ENCODE measurements around the gene SLC35F5.

The SLC35F5 gene

GRCh38 chr2:113757138-113757657 is 756 bp upstream of the SLC35F5 start:
- TF ChIP-seq CTCF (IDR thresholded peaks at IDR 0.05; ENCODE audit: low read depth, low read length): no peak
- peak overlapping the region; percentile 92 to 99 for H3K4me3 ChIP-seq (replicated peaks in 1 of 2; ENCODE audit: low read depth in 2 of 2, low read length in 2 of 2)
- no peak for DNase-seq (ENCODE audit: low read depth in 2 of 2)

DNA sequence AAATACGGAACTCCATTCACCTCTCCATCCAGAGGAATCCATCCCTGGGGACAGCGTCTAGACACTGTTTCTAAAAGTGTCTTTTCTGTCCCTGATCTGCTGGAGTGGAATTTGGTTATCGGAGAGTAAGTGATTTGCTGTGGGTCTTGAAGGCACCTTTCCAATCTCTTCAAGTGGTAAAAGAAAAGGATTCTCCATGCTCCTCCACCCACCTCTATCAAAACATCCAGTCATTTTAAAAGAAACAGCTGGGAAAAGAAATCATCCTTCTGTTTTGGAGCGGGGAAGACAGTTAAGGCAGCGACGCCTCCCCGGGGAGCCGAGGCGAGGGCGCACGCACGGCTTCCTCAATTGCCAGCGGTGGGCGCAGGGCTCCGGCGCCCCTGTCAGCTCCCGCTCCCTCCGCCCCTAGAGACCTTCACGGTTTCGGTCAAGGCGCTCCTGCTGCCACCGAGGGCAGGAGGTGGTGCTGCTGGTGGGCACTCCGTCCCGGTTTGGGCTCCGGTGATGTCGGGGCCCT is 547 bp downstream of the SLC35F5 start:
- H3K4me3 ChIP-seq (replicated peaks in 1 of 2; ENCODE audit: low read depth in 2 of 2, low read length in 2 of 2): peak overlapping the region; percentile 92 to 99
- peak; percentile 8 to 34 for DNase-seq (ENCODE audit: low read depth in 2 of 2)
- no peak for TF ChIP-seq CTCF (IDR thresholded peaks at IDR 0.05; ENCODE audit: low read depth, low read length)

- TF ChIP-seq CTCF (IDR thresholded peaks at IDR 0.05; ENCODE audit: low read depth, low read length): no peak
- peak; percentile 25 to 36 for DNase-seq (ENCODE audit: low read depth in 2 of 2)
- H3K4me3 ChIP-seq (replicated peaks in 1 of 2; ENCODE audit: low read depth in 2 of 2, low read length in 2 of 2): peak overlapping the region; percentile 92 to 99
Measured at GRCh38 chr2:113755035-113755834, 1.2 kb downstream of the SLC35F5 start.

GRCh38 chr2:113754160-113754559 is 2.3 kb downstream of the SLC35F5 start:
- no peak overlapping the region for H3K4me3 ChIP-seq (replicated peaks in 1 of 2; ENCODE audit: low read depth in 2 of 2, low read length in 2 of 2)
- TF ChIP-seq CTCF (IDR thresholded peaks at IDR 0.05; ENCODE audit: low read depth, low read length): no peak
- no peak for DNase-seq (ENCODE audit: low read depth in 2 of 2)

GRCh38 chr2:113750385-113750784 is 6.1 kb downstream of the SLC35F5 start:
- DNase-seq (ENCODE audit: low read depth in 2 of 2): no peak
- no peak for TF ChIP-seq CTCF (IDR thresholded peaks at IDR 0.05; ENCODE audit: low read depth, low read length)

DNA sequence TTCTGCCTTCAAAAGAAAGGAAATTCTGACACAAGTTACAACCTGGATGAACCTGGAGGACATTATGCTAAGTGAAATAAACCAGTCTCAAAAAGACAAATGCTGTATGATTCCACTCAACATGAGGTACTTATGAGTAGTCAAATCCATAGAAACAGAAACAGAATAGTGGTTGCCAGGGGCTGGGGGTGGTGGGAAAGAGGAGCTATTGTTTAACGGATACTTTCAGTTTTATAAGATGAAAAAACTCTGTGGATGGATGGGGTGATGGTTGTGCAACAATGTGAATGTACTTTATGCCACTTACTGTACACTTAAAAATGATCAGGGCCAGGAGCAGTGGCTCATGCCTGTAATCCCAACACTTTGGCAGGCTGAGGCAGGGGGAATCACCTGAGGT is 15.4 kb downstream of the SLC35F5 start:
- TF ChIP-seq CTCF (IDR thresholded peaks at IDR 0.05; ENCODE audit: low read depth, low read length): no peak
- no peak overlapping the region for H3K4me3 ChIP-seq (replicated peaks in 1 of 2; ENCODE audit: low read depth in 2 of 2, low read length in 2 of 2)
- DNase-seq (ENCODE audit: low read depth in 2 of 2): no peak

More at GRCh38 chr2:113750385-113750784, 6.1 kb downstream of the SLC35F5 start:
- H3K4me3 ChIP-seq (replicated peaks in 1 of 2; ENCODE audit: low read depth in 2 of 2, low read length in 2 of 2): no peak overlapping the region
